WTC11 (cell line): ENCODE results near the gene MYL7.

Source experiments
- ATF3 ChIP-seq: sonication (generic); formaldehyde crosslinking; conservative IDR thresholded peaks from 2 replicates; pipeline ENCODE4 v1.8.1; 2022; ENCODE audit warnings: mild to moderate bottlenecking, missing genetic modification reagents
- CTCF ChIP-seq: fragments of 200-600 bp; IDR thresholded peaks from 2 replicates; pipeline ENCODE4 v1.8.0; 2022; ENCODE audit warnings: antibody characterized with exemption
- FOXJ3 ChIP-seq: sonication (generic); formaldehyde crosslinking; IDR thresholded peaks from 2 replicates; pipeline ENCODE4 v1.9.0; 2021; ENCODE audit warnings: missing genetic modification reagents, mild to moderate bottlenecking, borderline replicate concordance
- FOXK1 ChIP-seq: sonication (generic); formaldehyde crosslinking; IDR thresholded peaks from 2 replicates; pipeline ENCODE4 v1.8.0; 2022; ENCODE audit warnings: mild to moderate bottlenecking, moderate library complexity, missing genetic modification reagents
- FOXP1 ChIP-seq: sonication (generic); formaldehyde crosslinking; IDR thresholded peaks from 2 replicates; pipeline ENCODE4 v1.8.0; 2022; ENCODE audit warnings: missing genetic modification reagents, mild to moderate bottlenecking, moderate library complexity, borderline replicate concordance
- NR1H2 ChIP-seq: sonication (generic); formaldehyde crosslinking; IDR thresholded peaks from 2 replicates; pipeline ENCODE4 v1.9.0; 2021; ENCODE audit warnings: mild to moderate bottlenecking, moderate library complexity, missing genetic modification reagents
- NR2C2 ChIP-seq: sonication (generic); formaldehyde crosslinking; IDR thresholded peaks from 2 replicates; pipeline ENCODE4 v1.8.0; 2022; ENCODE audit warnings: mild to moderate bottlenecking, missing genetic modification reagents
- NR3C1 ChIP-seq: sonication (generic); formaldehyde crosslinking; conservative IDR thresholded peaks from 2 replicates; pipeline ENCODE4 v1.8.1; 2023; ENCODE audit warnings: low read depth, mild to moderate bottlenecking, missing genetic modification reagents
- RELA ChIP-seq: sonication (generic); formaldehyde crosslinking; IDR thresholded peaks from 2 replicates; pipeline ENCODE4 v1.8.1; 2022; ENCODE audit warnings: missing genetic modification reagents, mild to moderate bottlenecking, borderline replicate concordance
- USF2 ChIP-seq: sonication (generic); formaldehyde crosslinking; IDR thresholded peaks from 2 replicates; pipeline ENCODE4 v1.8.1; 2023; ENCODE audit warnings: mild to moderate bottlenecking, missing genetic modification reagents, moderate library complexity
- ZNF263 ChIP-seq: sonication (generic); formaldehyde crosslinking; IDR thresholded peaks from 2 replicates; pipeline ENCODE4 v1.8.1; 2022; ENCODE audit warnings: low read depth, mild to moderate bottlenecking, moderate library complexity, missing genetic modification reagents
- ZNF281 ChIP-seq: sonication (generic); formaldehyde crosslinking; IDR thresholded peaks from 2 replicates; pipeline ENCODE4 v1.8.0; 2023; ENCODE audit warnings: mild to moderate bottlenecking, missing genetic modification reagents
- ZNF317 ChIP-seq: sonication (generic); formaldehyde crosslinking; IDR thresholded peaks from 2 replicates; pipeline ENCODE4 v1.8.1; 2023; ENCODE audit warnings: low read depth, mild to moderate bottlenecking, moderate library complexity, missing genetic modification reagents, borderline replicate concordance
- ZNF423 ChIP-seq: fragments of 250-450 bp; sonication (Bioruptor Pico); IDR thresholded peaks from 2 replicates; pipeline ENCODE4 v2.1.2; 2022; ENCODE audit warnings: mild to moderate bottlenecking, moderate library complexity

DNA sequence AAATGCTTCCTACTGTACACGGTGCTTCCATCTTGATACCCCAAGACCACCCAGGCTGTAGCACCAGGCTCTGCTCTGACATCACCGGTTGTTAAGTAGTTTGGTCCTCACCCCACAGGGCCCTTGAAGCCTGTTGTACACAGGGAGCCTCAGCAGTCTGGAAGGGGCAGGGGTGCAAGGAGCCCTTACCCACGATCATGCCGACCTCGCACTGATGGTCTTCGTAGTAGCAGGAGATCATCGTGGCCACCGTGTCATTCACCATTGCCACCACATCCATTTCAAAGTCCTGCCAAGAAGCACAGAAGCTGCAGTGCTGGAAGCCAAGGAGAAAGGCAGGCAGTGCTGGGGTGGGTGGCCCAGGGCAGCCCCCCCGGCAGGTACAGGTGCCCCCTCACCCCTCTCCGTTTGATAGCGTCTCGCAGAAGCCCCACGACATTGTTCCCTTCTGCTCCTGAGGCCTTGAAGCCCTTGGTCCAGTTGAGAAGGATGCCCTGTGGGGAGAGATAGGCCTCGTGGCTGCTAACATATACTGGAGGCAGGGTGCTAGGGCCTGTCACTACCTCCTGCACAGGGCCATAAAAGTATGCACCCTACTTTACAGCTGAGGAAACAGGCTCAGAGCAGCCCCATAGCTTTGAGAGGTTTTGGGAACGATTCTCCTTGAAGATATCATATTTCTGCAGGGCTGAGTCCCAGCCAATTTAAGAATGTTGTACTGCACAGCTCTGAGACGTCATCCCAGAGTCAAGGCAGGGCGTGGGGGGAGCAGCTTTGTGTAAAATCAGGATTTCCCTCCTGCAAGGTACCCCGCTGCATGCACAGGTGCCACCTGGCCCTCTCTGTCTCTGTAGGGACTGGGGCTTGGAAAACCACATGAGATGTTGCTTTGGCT is 8.7 kb upstream of the MYL7 start:
- TF ChIP-seq CTCF (no peak), USF2 (CRISPR knock-in tag) (no peak), ZNF317 (CRISPR knock-in tag) (no peak), NR2C2 (CRISPR knock-in tag) (no peak), NR3C1 (CRISPR knock-in tag) (no peak), ZNF263 (no peak), FOXJ3 (CRISPR knock-in tag) (no peak), NR1H2 (CRISPR knock-in tag) (no peak), FOXP1 (CRISPR knock-in tag) (no peak), RELA (no peak), ATF3 (CRISPR knock-in tag) (no peak), ZNF423 (CRISPR knock-in tag) (no peak), FOXK1 (CRISPR knock-in tag) (no peak), ZNF281 (no peak)
